RKO (cell line): ENCODE measurements around the gene USP4.
A peak's percentile ranks its signal among the peaks of the same experiment; 100 is the strongest.
"Not testable (repeated sequence)": the region's sequence is repeated elsewhere in the genome, so short reads cannot be mapped to it uniquely, and the experiment has no call there.

Source experiments
- DNase-seq: peaks from one replicate; pipeline ENCODE4 v3.0.0-alpha.2; 2016; ENCODE audit warnings: low spot score

Gene USP4

GRCh38 chr3:49339941-49340800, at the start of gene USP4:
Gene USP4, minus strand, starts transcription at chr3:49340053. Its CDS starts 29 bp downstream, at chr3:49340024.
- DNase-seq: peak; percentile 92

- DNase-seq: no peak
Observed at GRCh38 chr3:49389297-49389696, 49.4 kb upstream of the USP4 start.

GRCh38 chr3:49388289-49388820, 48.5 kb upstream of the USP4 start:
- no peak for DNase-seq

- peak; percentile 47 for DNase-seq
Observed at GRCh38 chr3:49387721-49388120, 47.9 kb upstream of the USP4 start.

- DNase-seq: no peak
Observed at GRCh38 chr3:49386056-49386756, 46.4 kb upstream of the USP4 start.

- no peak for DNase-seq
Observed at GRCh38 chr3:49385617-49386016, 45.8 kb upstream of the USP4 start.

GRCh38 chr3:49383387-49383786, 43.5 kb upstream of the USP4 start:
- no peak for DNase-seq

- DNase-seq: no peak
Observed at GRCh38 chr3:49378249-49378895, 38.5 kb upstream of the USP4 start.

GRCh38 chr3:49377483-49377882, 37.6 kb upstream of the USP4 start:
- peak; percentile 52 for DNase-seq

GRCh38 chr3:49371946-49372345, 32.1 kb upstream of the USP4 start:
- no peak for DNase-seq

GRCh38 chr3:49370585-49371290, 30.9 kb upstream of the USP4 start:
- DNase-seq: no peak

- no peak for DNase-seq
Observed at GRCh38 chr3:49362561-49362960, 22.7 kb upstream of the USP4 start.

- peak; percentile 53 for DNase-seq
Observed at GRCh38 chr3:49359623-49360022, 19.8 kb upstream of the USP4 start.

GRCh38 chr3:49358884-49359225, 19.0 kb upstream of the USP4 start:
- DNase-seq: no peak

GRCh38 chr3:49358217-49358883, 18.5 kb upstream of the USP4 start, which contains the start of gene GPX1:
Gene GPX1, minus strand, starts transcription at chr3:49358353. Its CDS starts 75 bp downstream, at chr3:49358278.
- peak; percentile 96 for DNase-seq

GRCh38 chr3:49357443-49358216, 17.8 kb upstream of the USP4 start:
- peak; percentile 88 for DNase-seq

GRCh38 chr3:49357095-49357442, 17.2 kb upstream of the USP4 start:
- DNase-seq: not testable (repeated sequence)

GRCh38 chr3:49352890-49353421, 13.1 kb upstream of the USP4 start:
- no peak for DNase-seq

- DNase-seq: no peak
Observed at GRCh38 chr3:49352281-49352680, 12.4 kb upstream of the USP4 start.

- DNase-seq: no peak
Observed at GRCh38 chr3:49351521-49352011, 11.7 kb upstream of the USP4 start.
